OCI-LY1 (cell line): ENCODE results near the gene C9orf78.

Experiments used
- H2AFZ ChIP-seq: fragments of 200-600 bp; sonication (generic), shearing (Covaris generic); 2 replicates; pipeline ENCODE4 v1.6.0; 2014; ENCODE audit warnings: antibody characterized with exemption, mild to moderate bottlenecking, low read length
- H3F3A ChIP-seq: fragments of 200-600 bp; sonication (generic), shearing (Covaris generic); 2 replicates; pipeline ENCODE4 v1.6.0; 2014; ENCODE audit warnings: mild to moderate bottlenecking, antibody characterized with exemption, low read length, moderate library complexity; ENCODE audit not compliant: insufficient read depth
- H3K27ac ChIP-seq: fragments of 200-600 bp; sonication (generic); 2 replicates; pipeline ENCODE4 v1.5.1; 2014; ENCODE audit warnings: low read length, mixed run types, mild to moderate bottlenecking, low read depth; ENCODE audit not compliant: poor library complexity, severe bottlenecking
- H3K27me3 ChIP-seq: fragments of 200-600 bp; sonication (generic); 2 replicates; pipeline ENCODE4 v1.6.0; 2014; ENCODE audit warnings: antibody characterized with exemption, mild to moderate bottlenecking, low read length, moderate library complexity; ENCODE audit not compliant: insufficient read depth
- H3K36me3 ChIP-seq: fragments of 200-600 bp; sonication (generic); 2 replicates; pipeline ENCODE4 v1.6.1; 2014; ENCODE audit warnings: mild to moderate bottlenecking, antibody characterized with exemption, low read length, moderate library complexity, mixed read lengths; ENCODE audit not compliant: insufficient read depth
- H3K4me1 ChIP-seq: fragments of 200-600 bp; sonication (generic); 2 replicates; pipeline ENCODE4 v1.5.1; 2014; ENCODE audit warnings: mild to moderate bottlenecking, low read length, moderate library complexity; ENCODE audit not compliant: insufficient read depth, severe bottlenecking
- H3K4me2 ChIP-seq: fragments of 200-600 bp; sonication (generic), shearing (Covaris generic); 2 replicates; pipeline ENCODE4 v1.6.1; 2014; ENCODE audit warnings: low read length
- H3K4me3 ChIP-seq: fragments of 200-600 bp; sonication (generic); 2 replicates; pipeline ENCODE4 v1.5.1; 2014; ENCODE audit warnings: low read length, low read depth, mild to moderate bottlenecking, mixed read lengths; ENCODE audit not compliant: poor library complexity, severe bottlenecking
- H3K79me2 ChIP-seq: fragments of 200-600 bp; shearing (Covaris generic); 2 replicates; pipeline ENCODE4 v1.6.1; 2016; ENCODE audit warnings: mixed run types, low read length, mixed read lengths; ENCODE audit not compliant: insufficient read depth
- H3K9ac ChIP-seq: fragments of 200-600 bp; sonication (generic), shearing (Covaris generic); 2 replicates; pipeline ENCODE4 v1.6.1; 2014; ENCODE audit warnings: mild to moderate bottlenecking, low read length, mixed read lengths
- H3K9me2 ChIP-seq: fragments of 200-600 bp; sonication (generic), shearing (Covaris generic); 2 replicates; pipeline ENCODE4 v1.6.1; 2014; ENCODE audit warnings: low read depth, mild to moderate bottlenecking, low read length, mixed read lengths
- H3K9me3 ChIP-seq: fragments of 200-600 bp; shearing (Covaris generic); 2 replicates; pipeline ENCODE4 v1.6.1; 2014; ENCODE audit warnings: low read length, mixed read lengths
- H4K20me1 ChIP-seq: fragments of 200-600 bp; sonication (generic), shearing (Covaris generic); 2 replicates; pipeline ENCODE4 v1.6.0; 2016; ENCODE audit warnings: mild to moderate bottlenecking, low read length; ENCODE audit not compliant: insufficient read depth
- CTCF ChIP-seq: fragments of 200-600 bp; sonication (generic), shearing (Covaris generic); IDR thresholded peaks from 2 replicates; pipeline ENCODE4 v1.5.1; 2017; ENCODE audit warnings: mild to moderate bottlenecking, antibody characterized with exemption, low read length, moderate library complexity, mixed read lengths
- EZH2 ChIP-seq: fragments of 200-600 bp; sonication (generic), shearing (Covaris generic); IDR thresholded peaks from 2 replicates; pipeline ENCODE4 v1.8.0; 2017; ENCODE audit warnings: borderline replicate concordance, mixed run types, mild to moderate bottlenecking, antibody characterized with exemption, low read length, moderate library complexity, mixed read lengths

Gene C9orf78

GRCh38 chr9:129878291-129878690, 43.2 kb upstream of the C9orf78 start:
- Histone ChIP-seq H3K36me3 (no peaks in the 10 kb centered on the region), H3K4me2 (no peak overlapping the region)

GRCh38 chr9:129876815-129877214, 41.7 kb upstream of the C9orf78 start:
- H3K4me3 ChIP-seq, result no peak overlapping the region
- H3K4me1 ChIP-seq, result no peaks in the 10 kb centered on the region
- no peaks in the 10 kb centered on the region for H4K20me1 ChIP-seq
- no peak overlapping the region for H3K4me2 ChIP-seq
- no peak overlapping the region for H3K9ac ChIP-seq
- no peaks in the 10 kb centered on the region for H3K27me3 ChIP-seq
- no peaks in the 10 kb centered on the region for H3K9me2 ChIP-seq
- no peaks in the 10 kb centered on the region for H3K36me3 ChIP-seq
- no peak overlapping the region for H2AFZ ChIP-seq
- TF ChIP-seq EZH2, result no peak
- TF ChIP-seq CTCF, result no peak
- H3K9me3 ChIP-seq, result no peaks in the 10 kb centered on the region
- no peaks in the 10 kb centered on the region for H3F3A ChIP-seq
- H3K79me2 ChIP-seq, result no peaks in the 10 kb centered on the region
- H3K27ac ChIP-seq, result no peak overlapping the region

More at GRCh38 chr9:129878291-129878690, 43.2 kb upstream of the C9orf78 start:
- H3K9me3 ChIP-seq, result no peaks in the 10 kb centered on the region
- no peaks in the 10 kb centered on the region for H3K79me2 ChIP-seq
- H3K4me1 ChIP-seq, result no peaks in the 10 kb centered on the region
- H4K20me1 ChIP-seq, result no peaks in the 10 kb centered on the region
- no peaks in the 10 kb centered on the region for H3K9me2 ChIP-seq
- H3K9ac ChIP-seq, result no peak overlapping the region
- H3K4me3 ChIP-seq, result no peak overlapping the region
- no peaks in the 10 kb centered on the region for H3F3A ChIP-seq
- TF ChIP-seq CTCF (no peak), EZH2 (no peak)
- no peak overlapping the region for H3K27ac ChIP-seq
- H3K27me3 ChIP-seq, result no peaks in the 10 kb centered on the region
- no peak overlapping the region for H2AFZ ChIP-seq

GRCh38 chr9:129875687-129876395, 40.8 kb upstream of the C9orf78 start:
- no peaks in the 10 kb centered on the region for H3F3A ChIP-seq
- H4K20me1 ChIP-seq, result no peaks in the 10 kb centered on the region
- H3K9ac ChIP-seq, result no peak overlapping the region
- no peaks in the 10 kb centered on the region for H3K9me3 ChIP-seq
- H3K79me2 ChIP-seq, result no peaks in the 10 kb centered on the region
- H3K4me2 ChIP-seq, result no peak overlapping the region
- no peaks in the 10 kb centered on the region for H3K9me2 ChIP-seq
- no peak overlapping the region for H2AFZ ChIP-seq
- TF ChIP-seq CTCF (no peak), EZH2 (no peak)
- H3K27me3 ChIP-seq, result no peaks in the 10 kb centered on the region
- H3K36me3 ChIP-seq, result no peaks in the 10 kb centered on the region
- H3K4me3 ChIP-seq, result no peak overlapping the region
- no peaks in the 10 kb centered on the region for H3K4me1 ChIP-seq
- no peak overlapping the region for H3K27ac ChIP-seq
